Measurements from ENCODE around the gene C2orf78. TPM values are rescaled to one million over a fixed set of nuclear protein-coding genes. Genes with fewer than 3 reads are reported as not detected.

Gene C2orf78, protein sequence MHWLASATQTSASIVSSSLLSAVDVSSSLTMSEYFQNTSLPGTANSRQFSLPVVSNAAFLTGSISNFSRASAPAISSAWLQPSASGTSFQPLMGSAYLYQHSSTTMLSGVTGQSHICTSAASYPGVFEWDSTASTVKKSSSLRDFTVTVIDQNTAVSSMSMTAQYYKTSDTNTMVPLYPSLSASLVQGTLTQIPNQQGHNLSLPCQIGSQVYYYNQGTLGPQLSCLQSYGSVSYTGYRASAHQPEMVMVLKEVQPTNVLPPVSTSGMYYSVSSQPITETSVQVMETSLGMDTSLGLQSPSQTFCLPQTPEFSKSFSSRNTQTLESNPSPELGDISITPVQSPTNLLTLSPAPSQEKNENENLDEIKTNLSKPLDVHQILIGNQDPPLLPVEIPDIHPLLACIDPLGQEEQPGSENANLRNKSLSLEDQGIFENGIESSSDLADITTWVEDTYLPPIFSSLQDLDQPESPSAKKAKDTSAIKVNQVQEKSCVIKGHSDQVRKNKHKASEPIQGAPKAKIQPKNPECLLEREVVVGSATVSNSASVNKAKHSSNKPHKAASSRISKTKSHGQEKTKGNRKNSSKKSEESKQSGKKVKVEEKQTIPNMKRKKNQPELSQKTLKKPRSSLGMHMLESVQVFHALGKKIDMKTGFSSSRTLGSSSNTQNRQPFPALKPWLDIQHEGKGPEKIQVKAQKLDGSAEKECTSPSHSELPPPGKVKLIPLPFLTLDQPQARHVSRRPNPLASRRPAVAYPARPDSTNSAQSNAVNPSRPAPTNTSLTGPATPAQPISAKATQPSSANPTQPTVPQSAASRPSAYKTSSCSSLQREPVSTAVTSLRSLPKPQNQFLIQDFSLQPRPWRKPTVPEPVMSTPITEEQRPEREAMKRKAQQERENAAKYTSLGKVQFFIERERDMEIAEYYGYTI
- not detected for total RNA-seq

GRCh38 chr2:73783883-73784282, at the start of gene C2orf78:
Gene C2orf78 (plus strand): TSS chr2:73784183. CDS start chr2:73784310, 127 bp downstream.

DNA sequence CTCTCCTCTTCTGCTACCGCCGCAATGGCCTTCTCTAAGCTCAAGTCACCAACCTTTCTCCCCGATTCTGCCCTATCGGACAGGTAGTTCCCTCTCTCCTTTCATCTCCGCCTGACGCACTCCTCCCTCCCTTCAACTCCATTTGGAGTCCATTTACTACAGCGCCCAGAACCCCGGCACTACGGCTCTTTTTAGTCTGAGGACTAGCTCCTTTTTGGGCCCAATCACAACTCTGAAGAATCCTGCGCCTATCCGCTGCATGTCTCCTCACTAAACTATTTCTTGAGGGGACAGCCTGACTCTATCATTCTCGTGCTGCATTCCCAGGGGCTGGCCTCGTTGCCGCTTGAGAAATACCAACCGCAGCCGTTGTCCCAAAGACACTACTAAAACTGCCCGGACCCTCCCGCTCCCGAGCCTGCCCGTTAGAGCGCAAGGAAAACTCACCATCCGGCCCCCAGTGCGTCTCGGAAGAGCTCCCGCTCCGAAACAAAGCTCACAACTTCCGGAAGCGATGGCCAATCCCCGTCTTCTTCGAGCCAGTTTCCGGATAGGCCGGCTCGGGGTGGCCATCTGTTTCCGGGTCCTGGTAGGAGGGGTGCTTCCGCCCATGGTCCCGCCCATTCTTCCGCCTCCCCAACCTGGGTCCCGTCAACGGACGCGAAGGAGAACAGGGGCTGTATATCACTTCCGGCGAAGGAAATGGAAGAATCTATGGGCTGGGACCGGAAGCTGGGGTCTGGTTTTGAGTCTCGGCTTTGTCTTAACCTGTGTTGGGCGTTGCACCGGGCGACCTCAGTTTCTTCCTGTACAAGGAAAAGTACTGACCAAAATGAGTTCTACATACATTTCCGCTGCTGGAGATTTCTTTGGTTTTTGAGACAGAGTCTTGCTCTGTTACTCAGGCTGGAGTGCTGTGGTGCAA, 46.9 kb upstream of the C2orf78 start, which contains the start of gene TPRKB:
Gene TPRKB, minus strand, starts transcription at position 491 of the 925 bp plus-strand sequence. CDS start 2,776 bp downstream, outside the sequence.

DNA sequence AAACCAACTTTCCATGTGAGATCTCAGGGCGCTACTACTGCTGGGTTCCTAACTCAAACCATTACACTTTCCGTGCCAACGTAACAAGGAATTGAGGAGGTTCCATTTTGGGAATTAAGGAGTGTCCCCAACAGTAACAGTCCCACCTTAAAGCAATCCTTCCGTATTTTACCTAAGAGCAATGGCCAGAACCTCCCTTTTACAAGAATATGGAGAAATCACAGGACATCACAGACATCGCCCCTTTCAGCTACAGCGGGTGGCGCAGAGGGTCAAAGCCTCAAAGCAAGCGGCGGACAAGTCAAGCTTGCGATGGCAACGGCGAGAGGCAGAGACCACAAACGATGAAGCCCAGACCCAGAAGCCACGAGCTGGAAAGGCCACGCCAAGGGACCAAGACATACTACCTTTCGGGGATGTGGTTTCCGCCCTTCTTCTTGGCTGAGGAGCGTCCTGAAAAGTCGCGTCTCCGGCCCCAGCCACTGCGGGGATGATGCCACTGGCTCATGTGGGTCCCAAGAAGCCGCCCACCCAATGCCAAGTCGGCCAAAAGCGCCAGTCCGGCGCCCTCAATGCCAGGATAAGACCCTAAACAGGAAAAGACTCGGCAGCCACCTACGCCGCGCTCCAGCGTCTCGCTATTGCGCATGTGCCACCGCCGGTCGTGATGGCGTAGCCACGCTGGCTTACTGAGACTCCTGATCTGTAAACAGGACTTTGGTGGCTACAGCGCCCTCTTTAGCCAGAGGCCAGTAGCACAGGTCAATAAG, 4.3 kb upstream of the C2orf78 start, which contains the start of gene DUSP11:
Gene DUSP11, minus strand, starts transcription at position 637 of the 770 bp plus-strand sequence. Its CDS starts 129 bp downstream, at position 508.

GRCh38 chr2:73828818-73829570, 45.0 kb downstream of the C2orf78 start, which contains the start of gene STAMBP:
Gene STAMBP (plus strand): TSS chr2:73828961. CDS start chr2:73830857, 1,896 bp downstream.

Other genes starting within 250 kb of the C2orf78 start
- gene NAT8, start 141.8 kb upstream of the C2orf78 start, total RNA-seq, result 12.0 TPM
- 23.7 TPM for gene TPRKB, start 46.8 kb upstream of the C2orf78 start, total RNA-seq
- 40.6 TPM for gene DUSP11, start 4.1 kb upstream of the C2orf78 start, total RNA-seq
- 20.3 TPM for gene STAMBP, start 44.8 kb downstream of the C2orf78 start, total RNA-seq
- gene ACTG2, start 108.8 kb downstream of the C2orf78 start, total RNA-seq, result 2.6 TPM
- gene DGUOK, start 142.7 kb downstream of the C2orf78 start, total RNA-seq, result 36.0 TPM
- 16.8 TPM for gene TET3, start 200.7 kb downstream of the C2orf78 start, total RNA-seq

All from metanephros (tissue), 1 donor.